ENCODE measurements around the gene KISS1. TPM values are rescaled to one million over a fixed set of nuclear protein-coding genes. Genes with fewer than 3 reads are reported as not detected.

KISS1 gene
- total and polyA plus RNA-seq, 5 donors: not detected

DNA sequence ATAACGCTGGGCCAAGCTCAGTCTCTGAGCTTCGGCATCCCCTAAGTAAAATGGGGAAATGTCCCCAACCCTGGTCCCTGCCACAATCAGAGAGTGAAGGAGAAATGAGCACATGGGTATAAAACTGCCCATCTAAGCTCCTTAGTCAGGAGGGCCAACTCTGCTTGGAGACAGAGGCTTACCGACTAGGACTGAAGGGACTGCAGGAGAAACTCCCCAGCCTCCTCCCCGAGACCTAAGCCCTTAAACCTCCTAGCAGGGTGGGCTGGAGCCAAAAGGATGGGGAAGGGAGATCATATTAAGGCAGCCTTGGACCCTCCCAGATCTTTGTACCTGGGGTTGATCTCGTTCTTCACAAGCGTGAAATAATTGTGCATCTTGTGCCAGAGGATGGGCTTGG, 50.0 kb downstream of the KISS1 start:
- H3K27ac ChIP-seq (ENCODE audit: low read length): no peak overlapping the region
- H3K4me3 ChIP-seq (ENCODE audit: low read length): no peak overlapping the region
- no peaks in the 10 kb centered on the region for H3K4me1 ChIP-seq (ENCODE audit: control insufficient read depth, insufficient read depth, low read length)
- intact Hi-C loops (cut with DNase I): no loop called here
- 89% methylated on average over 6 of the region's 6 CpGs for WGBS
- no peaks in the 10 kb centered on the region for H3K27me3 ChIP-seq (ENCODE audit: control insufficient read depth, insufficient read depth)
- ATAC-seq: no peak
- DNase-seq: no peak
- H3K9me3 ChIP-seq (ENCODE audit: control insufficient read depth, low read length): no peaks in the 10 kb centered on the region

DNA sequence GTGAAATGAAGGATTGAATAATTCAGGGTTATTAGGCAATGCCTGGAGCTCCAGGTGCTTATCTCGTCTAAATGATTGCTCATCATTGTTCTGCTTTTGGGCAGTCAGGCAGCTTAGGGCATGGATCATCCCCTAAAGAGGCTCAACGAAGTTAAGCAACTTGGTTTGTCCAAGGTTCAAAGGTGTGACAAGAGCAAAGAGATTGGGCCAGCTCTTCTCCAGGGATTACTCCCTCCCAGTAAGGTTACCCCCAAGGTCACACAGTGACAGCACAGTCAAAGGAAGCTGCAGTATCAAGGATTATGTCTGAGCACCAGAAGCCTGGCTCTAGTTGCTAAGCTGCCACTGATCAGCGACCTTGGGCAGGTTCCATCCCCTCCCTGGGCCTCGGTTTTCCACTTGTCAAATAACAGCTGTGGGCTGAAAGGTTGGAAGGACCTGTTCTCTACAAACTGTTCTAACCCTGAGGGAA, 51.2 kb downstream of the KISS1 start:
- WGBS: 80% methylated on average over 4 of the region's 4 CpGs

DNA sequence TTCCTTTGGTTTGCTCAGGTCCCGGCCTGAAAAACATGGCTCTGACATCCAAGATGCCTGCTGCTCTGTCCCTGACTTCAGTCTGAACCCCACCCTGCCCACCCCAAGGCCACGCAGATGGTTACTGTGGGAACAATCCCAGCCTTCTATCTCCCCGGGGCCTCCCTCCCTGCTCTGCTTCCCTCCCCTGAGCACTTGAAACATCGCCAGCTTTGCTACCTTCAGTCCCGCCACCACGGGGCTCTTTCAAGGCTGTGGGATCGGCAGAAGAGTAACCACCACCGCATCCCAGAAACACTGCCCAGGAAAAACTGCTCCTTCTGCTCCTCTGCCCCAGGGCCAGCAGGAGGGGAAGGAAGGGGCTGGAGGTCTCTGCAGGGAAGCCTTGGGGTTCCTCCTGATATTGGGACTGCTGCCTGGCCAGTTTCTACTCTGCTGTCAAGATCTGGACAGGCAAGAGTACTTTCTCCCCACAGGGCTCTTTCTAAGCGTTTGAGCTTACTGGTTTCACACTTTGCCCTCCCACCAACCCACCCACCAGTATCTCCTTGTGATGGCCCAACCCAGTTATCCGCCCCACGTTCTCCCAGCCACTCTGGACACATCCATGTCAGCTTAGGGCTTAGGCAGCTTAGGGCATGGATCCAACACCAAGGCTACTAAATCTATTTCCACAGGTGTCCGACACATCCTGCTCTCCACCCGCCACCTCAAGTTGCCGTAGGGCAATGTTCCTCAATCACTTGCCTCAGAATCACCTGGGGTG, 52.8 kb downstream of the KISS1 start:
- no peak for ATAC-seq
- Histone ChIP-seq H3K27ac (ENCODE audit: low read length) (no peak overlapping the region), H3K4me1 (ENCODE audit: control insufficient read depth, insufficient read depth, low read length) (no peaks in the 10 kb centered on the region), H3K9me3 (ENCODE audit: control insufficient read depth, low read length) (no peaks in the 10 kb centered on the region), H3K4me3 (ENCODE audit: low read length) (no peak overlapping the region), H3K27me3 (ENCODE audit: control insufficient read depth, insufficient read depth) (no peaks in the 10 kb centered on the region)
- no peak for DNase-seq
- 78% methylated on average over 14 of the region's 14 CpGs for WGBS
- intact Hi-C loops (cut with DNase I): no loop called here

More for the DNA sequence above, 51.2 kb downstream of the KISS1 start:
- H3K4me1 ChIP-seq (ENCODE audit: control insufficient read depth, insufficient read depth, low read length): no peaks in the 10 kb centered on the region
- H3K27me3 ChIP-seq (ENCODE audit: control insufficient read depth, insufficient read depth): no peaks in the 10 kb centered on the region
- H3K9me3 ChIP-seq (ENCODE audit: control insufficient read depth, low read length): no peaks in the 10 kb centered on the region
- no peak overlapping the region for H3K4me3 ChIP-seq (ENCODE audit: low read length)
- ATAC-seq (no peak), DNase-seq (no peak)
- intact Hi-C loops (cut with DNase I): no loop called here
- no peak overlapping the region for H3K27ac ChIP-seq (ENCODE audit: low read length)

DNA sequence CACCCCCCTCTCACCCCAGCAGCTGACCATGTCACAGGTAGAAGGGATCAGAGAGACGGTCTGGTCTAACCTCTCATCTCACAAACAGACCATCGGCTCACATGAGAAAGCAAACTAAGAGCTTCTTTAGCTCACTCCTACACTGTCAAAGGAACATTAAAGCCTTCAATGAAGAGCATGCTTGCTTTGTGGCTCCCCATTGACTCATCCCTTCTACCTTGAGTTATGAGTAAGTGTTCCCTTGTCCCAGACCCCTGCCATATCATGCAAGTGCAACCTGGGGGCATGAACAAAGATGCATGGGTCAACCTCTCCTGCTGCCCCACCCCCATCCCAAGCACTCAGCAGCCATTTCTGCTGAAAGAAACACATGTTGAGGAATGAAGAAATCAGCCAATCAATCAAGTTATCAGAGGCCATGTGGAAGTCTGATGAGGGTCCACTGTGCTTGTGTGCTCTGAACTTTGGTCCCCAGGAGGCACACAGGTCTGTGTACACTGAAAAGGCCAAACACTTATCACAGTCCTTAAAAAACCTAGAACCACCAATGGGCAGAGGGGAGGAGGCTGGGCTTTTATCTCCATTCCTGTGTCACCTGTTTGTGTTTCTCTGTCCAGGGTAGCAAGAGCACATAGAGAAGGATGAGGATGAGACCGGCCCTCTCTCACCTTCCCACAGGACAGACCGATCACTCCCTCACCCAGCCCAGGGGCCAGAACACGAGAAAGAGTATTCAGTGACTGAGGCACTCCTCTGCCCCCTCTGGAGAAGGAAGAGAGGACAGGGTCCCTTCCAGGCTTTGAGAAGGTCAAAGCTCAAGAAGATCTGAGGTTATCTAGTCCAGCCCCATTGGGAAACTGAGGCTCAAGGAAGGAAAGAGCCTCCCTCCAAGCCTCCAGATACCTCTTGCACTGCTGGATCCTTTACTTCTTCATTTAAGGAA, 54.0 kb downstream of the KISS1 start:
- DNase-seq: no peak
- intact Hi-C loops (cut with DNase I): no loop called here
- Histone ChIP-seq H3K27ac (ENCODE audit: low read length) (no peak overlapping the region), H3K4me3 (ENCODE audit: low read length) (no peak overlapping the region), H3K27me3 (ENCODE audit: control insufficient read depth, insufficient read depth) (no peaks in the 10 kb centered on the region), H3K4me1 (ENCODE audit: control insufficient read depth, insufficient read depth, low read length) (no peaks in the 10 kb centered on the region), H3K9me3 (ENCODE audit: control insufficient read depth, low read length) (no peaks in the 10 kb centered on the region)
- ATAC-seq: no peak
- WGBS: 94% methylated on average over 5 of the region's 5 CpGs

DNA sequence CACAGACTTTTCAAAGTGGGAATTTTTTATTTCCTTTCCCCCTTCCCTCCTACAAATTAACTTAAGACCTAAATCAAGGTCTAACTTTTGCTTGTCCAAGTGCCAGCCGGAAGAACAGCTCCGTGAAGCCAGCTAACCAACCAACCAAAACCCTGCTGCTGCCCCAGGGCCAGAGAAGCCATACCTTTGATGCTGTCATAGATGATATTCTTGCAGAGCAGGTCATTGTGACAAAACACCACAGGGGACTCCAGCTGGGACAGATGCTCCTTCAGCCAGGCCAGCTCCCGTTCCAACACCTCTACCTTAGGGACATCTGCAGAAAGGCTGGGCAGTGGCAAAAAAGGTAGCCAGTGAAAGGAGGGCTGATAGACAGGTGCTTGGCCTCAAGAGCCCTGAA, 55.2 kb downstream of the KISS1 start:
- ATAC-seq (no peak), DNase-seq (no peak)
- H3K27ac ChIP-seq (ENCODE audit: low read length): no peak overlapping the region
- no peaks in the 10 kb centered on the region for H3K9me3 ChIP-seq (ENCODE audit: control insufficient read depth, low read length)
- no peak overlapping the region for H3K4me3 ChIP-seq (ENCODE audit: low read length)
- no peaks in the 10 kb centered on the region for H3K27me3 ChIP-seq (ENCODE audit: control insufficient read depth, insufficient read depth)
- WGBS: 96% methylated on average over 3 of the region's 3 CpGs
- no peaks in the 10 kb centered on the region for H3K4me1 ChIP-seq (ENCODE audit: control insufficient read depth, insufficient read depth, low read length)
- intact Hi-C loops (cut with DNase I): no loop called here

Other genes with a start within 250 kb of the KISS1 start
- gene SOX13, start 123.4 kb downstream of the KISS1 start, total RNA-seq: 10 to 100 TPM; 11.4 to 17.9 (median 12.6) TPM
- gene SOX13, start 123.4 kb downstream of the KISS1 start, polyA plus RNA-seq: 9.4 TPM
- 1 to 10 TPM; 4.5 to 7.2 (median 5.4) TPM for gene ETNK2, start 44.4 kb downstream of the KISS1 start, total RNA-seq
- gene ETNK2, start 44.4 kb downstream of the KISS1 start, polyA plus RNA-seq: 5.2 TPM
- 1 to 10 TPM in 1 of 4 donors, under 1 TPM in 2, not detected in 1; 0.51 to 2.9 (median 0.89) TPM for gene REN, start 30.2 kb downstream of the KISS1 start, total RNA-seq
- 1.0 TPM for gene REN, start 30.2 kb downstream of the KISS1 start, polyA plus RNA-seq
- not detected for gene GOLT1A, start 17.5 kb upstream of the KISS1 start, total RNA-seq
- not detected for gene GOLT1A, start 17.5 kb upstream of the KISS1 start, polyA plus RNA-seq
- gene PLEKHA6, start 163.4 kb upstream of the KISS1 start, total RNA-seq: 10 to 100 TPM; 17.7 to 55.4 (median 37.7) TPM
- gene PLEKHA6, start 163.4 kb upstream of the KISS1 start, polyA plus RNA-seq: 17.7 TPM
- gene PPP1R15B, start 215.3 kb upstream of the KISS1 start, total RNA-seq: 10 to 100 TPM; 20.0 to 36.3 (median 23.9) TPM
- 14.2 TPM for gene PPP1R15B, start 215.3 kb upstream of the KISS1 start, polyA plus RNA-seq

Measured in right cardiac atrium (tissue), 5 donors.